Fibroblast of pulmonary artery (primary cell): ENCODE measurements around the gene RTN4IP1.
A peak's percentile ranks its signal among the peaks of the same experiment; 100 is the strongest.
"Not testable (repeated sequence)": the region's sequence is repeated elsewhere in the genome, so short reads cannot be mapped to it uniquely, and the experiment has no call there.

Experiments used
- DNase-seq: peaks from one replicate; pipeline ENCODE4 v3.0.0-alpha.2; 2010; ENCODE audit warnings: low read depth
- H3K4me3 ChIP-seq: replicated peaks from 2 replicates; pipeline ENCODE4 v1.5.1; 2011; ENCODE audit warnings: low read depth, mild to moderate bottlenecking, control low read depth, low read length, moderate library complexity
- TF ChIP-seq, protein P1 (sequence below): IDR thresholded peaks from 2 replicates; pipeline ENCODE4 v1.5.1; 2011; ENCODE audit warnings: mild to moderate bottlenecking, control low read depth, low read length, inconsistent platforms; ENCODE audit errors: missing control alignments

The RTN4IP1 gene

DNA sequence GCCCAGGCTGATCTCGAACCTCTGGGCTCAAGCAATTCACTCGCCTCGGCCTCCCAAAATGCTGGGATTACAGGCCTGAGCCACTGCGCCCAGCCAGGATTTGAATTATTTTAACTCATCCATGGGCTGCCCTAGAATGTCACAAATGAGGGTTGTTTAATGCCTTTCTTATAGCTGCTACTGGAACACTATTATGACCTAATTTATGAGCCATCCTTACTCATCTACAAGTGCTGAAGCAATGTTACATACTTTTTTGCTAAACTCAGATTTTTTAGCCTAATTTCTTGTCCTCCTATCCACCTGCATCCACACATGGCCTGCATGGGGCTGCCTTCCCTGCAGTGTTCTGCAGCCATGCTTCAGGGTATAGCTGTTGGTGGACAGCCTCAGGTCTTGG, 59.9 kb downstream of the RTN4IP1 start:
- H3K4me3 ChIP-seq = no peak overlapping the region
- no peak for DNase-seq
- TF ChIP-seq, protein P1, sequence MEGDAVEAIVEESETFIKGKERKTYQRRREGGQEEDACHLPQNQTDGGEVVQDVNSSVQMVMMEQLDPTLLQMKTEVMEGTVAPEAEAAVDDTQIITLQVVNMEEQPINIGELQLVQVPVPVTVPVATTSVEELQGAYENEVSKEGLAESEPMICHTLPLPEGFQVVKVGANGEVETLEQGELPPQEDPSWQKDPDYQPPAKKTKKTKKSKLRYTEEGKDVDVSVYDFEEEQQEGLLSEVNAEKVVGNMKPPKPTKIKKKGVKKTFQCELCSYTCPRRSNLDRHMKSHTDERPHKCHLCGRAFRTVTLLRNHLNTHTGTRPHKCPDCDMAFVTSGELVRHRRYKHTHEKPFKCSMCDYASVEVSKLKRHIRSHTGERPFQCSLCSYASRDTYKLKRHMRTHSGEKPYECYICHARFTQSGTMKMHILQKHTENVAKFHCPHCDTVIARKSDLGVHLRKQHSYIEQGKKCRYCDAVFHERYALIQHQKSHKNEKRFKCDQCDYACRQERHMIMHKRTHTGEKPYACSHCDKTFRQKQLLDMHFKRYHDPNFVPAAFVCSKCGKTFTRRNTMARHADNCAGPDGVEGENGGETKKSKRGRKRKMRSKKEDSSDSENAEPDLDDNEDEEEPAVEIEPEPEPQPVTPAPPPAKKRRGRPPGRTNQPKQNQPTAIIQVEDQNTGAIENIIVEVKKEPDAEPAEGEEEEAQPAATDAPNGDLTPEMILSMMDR = no peak

DNA sequence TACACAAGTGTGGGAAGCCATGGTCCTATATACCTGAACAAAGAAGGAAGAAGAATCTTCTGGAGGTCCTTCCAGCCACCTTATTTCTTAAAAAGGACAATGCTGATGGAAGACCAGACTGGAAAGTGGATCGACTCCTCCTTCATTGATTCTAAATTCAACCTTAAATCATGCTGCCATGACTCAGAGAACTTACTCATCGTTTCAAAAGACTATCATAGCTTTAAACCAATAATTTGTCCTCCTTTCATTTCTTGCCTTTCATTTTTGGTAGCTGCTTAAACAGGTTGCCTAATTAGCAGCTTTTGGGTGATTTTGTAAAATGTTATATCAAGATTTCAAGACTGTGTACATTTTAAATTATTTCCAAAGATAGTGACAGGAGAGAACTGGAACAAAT, 60.8 kb downstream of the RTN4IP1 start:
- no peak overlapping the region for H3K4me3 ChIP-seq
- DNase-seq = no peak
- TF ChIP-seq, protein P1 = no peak

DNA sequence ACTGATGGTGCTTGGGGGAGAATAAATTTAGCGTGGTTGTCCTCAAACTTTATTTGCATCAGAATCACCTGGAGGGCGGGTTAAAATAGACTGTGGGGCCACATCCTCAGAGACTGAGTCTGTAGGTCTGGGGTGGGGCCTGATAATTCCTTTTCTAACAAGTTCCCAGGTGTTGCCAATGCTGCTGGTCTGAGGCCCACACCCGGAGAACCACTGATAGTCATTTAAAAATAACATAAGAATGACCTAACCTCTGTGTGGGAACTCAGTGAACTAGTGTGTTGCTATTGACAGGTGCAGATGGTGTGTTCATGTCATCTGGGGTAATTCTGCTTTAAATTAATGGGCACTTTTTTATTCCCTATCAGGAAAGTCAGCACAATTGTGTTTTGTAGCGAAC, 64.8 kb downstream of the RTN4IP1 start:
- TF ChIP-seq, protein P1 = no peak
- DNase-seq = no peak
- H3K4me3 ChIP-seq = no peak overlapping the region

DNA sequence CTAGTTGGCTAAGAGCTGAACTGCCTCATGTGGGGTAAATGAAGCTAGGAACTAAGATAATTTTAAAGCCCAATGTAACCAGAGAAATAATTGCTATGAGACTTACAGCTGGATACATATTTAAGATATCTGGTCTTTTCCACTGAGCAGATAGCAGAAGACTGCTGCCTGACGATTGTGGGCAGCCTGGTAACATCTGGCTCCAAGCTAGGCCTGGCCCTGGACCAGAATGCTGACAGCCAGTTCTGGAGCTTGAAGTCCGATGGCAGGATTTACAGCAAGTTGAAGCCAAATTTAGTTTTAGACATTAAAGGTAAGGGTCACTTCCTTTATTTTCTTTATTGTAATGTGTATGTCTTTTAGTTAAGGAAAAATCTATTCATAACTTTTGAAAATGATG, 65.7 kb downstream of the RTN4IP1 start:
- H3K4me3 ChIP-seq = no peak overlapping the region
- DNase-seq = no peak
- TF ChIP-seq, protein P1 = no peak

DNA sequence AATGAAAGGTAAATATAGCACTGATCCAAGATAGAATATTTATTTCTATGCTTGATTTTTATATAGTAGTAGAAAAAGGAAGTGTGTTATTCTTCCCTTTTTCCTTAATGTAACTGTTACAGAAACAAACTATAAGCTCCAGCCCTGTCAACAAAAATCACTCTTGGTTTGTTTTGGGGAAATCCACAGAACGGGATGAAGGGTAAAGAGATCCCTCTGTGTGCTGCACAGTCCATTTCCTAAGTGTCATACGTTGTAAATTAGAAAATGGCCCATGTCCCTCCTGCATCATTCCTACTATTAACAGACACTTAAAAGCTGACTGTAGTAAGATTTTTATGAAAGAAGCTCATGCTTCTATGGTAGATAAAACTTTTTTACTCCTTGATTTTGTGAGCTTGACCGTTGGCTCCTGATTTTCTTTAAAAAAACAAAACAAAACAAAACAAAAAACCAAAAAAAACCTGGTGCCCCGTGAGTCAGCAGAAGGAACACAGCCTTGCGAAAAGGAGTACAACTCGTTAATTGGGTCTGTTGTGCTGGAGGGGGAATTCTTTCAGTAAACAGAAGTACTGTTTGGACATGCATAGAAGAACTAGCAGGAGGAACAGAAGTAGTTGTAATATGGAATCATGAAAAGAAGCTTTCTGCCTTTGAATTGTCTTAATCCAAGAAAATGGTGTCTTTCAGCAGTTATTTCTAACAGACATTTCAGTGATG, 67.5 kb downstream of the RTN4IP1 start:
- no peak for DNase-seq
- TF ChIP-seq, protein P1 = no peak
- H3K4me3 ChIP-seq = no peak overlapping the region

DNA sequence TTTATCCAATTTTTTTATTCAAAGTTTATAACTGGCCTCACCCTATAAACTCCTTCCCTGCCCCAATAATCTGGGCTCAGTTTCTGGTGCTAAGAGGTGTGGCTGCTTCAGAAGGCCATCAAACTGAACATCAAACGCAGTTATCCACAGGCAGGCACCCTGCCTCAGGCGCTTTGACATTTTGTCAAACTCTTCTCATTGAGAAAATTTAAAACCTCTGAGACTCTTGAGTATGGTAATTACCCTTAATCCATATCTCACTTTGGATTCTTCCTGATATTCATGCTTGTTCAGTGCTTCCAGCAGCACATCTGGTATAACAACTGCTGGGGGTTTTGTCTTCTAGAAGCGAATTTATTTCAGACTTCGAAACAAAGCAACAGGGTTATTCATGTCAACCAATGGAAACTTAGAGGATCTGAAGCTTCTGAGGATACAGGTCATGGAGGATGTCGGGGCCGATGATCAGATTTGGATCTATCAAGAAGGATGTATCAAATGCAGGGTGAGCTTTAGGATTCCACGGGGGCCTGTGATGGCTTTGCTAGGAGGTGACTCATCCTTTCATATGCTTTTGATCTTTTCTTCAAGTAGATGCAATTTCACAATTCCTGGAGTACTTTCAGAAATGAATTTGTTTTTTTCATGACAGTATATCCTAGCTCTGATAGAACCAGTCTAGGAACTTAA, 68.2 kb downstream of the RTN4IP1 start:
- TF ChIP-seq, protein P1 = no peak
- DNase-seq = peak; percentile 61
- no peak overlapping the region for H3K4me3 ChIP-seq

DNA sequence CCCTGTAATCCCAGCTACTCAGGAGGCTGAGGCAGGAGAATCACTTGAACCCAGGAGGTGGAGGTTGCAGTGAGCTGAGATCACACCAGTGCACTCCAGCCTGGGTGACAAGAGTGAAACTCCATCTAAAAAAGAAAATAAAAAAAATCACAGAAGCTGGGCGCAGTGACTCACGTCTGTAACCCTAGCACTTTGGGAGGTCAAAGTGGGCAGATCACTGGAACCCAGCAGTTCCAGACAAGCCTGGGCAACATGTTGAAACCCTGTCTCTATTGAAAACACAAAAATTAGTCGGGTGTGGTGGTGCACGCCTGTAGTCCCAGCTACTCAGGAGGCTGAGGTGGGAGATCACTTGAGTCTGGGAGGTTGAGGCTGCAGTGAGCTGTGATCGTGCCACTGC, 69.6 kb downstream of the RTN4IP1 start:
- H3K4me3 ChIP-seq, DNase-seq: not testable (repeated sequence)
